SU-DHL-6 (cell line): ENCODE data around the gene LONRF2.

ENCODE experiments used
- CTCF ChIP-seq: fragments of 200-600 bp; sonication (generic); IDR thresholded peaks from one replicate; pipeline ENCODE4 v1.5.1; 2017; ENCODE audit warnings: antibody characterized with exemption, mild to moderate bottlenecking, low read length, moderate library complexity; ENCODE audit not compliant: insufficient read depth, poor library complexity, severe bottlenecking
- EZH2phosphoT487 ChIP-seq: fragments of 200-600 bp; sonication (generic), shearing (Covaris generic); conservative IDR thresholded peaks from 2 replicates; pipeline ENCODE4 v1.6.1; 2018; ENCODE audit warnings: mild to moderate bottlenecking, antibody characterized with exemption, low read length, moderate library complexity, mixed read lengths

GRCh38 chr2:100285691-100286090, 36.6 kb downstream of the LONRF2 start:
- TF ChIP-seq CTCF (no peak), EZH2phosphoT487 (no peak)
